ENCODE measurements around the gene CHD2.

DNA sequence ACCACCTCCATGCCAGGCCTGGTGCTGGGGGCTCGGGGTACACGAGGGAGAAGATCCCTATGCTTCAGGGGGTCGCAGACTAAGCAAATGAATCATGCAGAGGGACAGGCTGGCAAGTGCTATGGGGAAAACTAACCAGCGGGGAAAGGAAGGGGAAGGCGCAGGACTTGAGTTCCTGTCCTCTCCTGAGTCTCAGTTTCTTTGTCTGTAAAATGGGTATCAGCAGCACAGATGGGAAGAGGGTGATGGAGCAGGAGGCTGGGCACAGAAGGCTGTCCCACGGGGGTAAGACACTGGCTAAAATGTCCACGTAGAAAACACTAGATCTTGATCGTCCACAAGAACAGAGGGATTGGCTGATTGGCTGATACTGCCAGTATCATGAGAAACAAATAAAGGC is 149.1 kb downstream of the CHD2 start:
- TF ChIP-seq, protein P1, sequence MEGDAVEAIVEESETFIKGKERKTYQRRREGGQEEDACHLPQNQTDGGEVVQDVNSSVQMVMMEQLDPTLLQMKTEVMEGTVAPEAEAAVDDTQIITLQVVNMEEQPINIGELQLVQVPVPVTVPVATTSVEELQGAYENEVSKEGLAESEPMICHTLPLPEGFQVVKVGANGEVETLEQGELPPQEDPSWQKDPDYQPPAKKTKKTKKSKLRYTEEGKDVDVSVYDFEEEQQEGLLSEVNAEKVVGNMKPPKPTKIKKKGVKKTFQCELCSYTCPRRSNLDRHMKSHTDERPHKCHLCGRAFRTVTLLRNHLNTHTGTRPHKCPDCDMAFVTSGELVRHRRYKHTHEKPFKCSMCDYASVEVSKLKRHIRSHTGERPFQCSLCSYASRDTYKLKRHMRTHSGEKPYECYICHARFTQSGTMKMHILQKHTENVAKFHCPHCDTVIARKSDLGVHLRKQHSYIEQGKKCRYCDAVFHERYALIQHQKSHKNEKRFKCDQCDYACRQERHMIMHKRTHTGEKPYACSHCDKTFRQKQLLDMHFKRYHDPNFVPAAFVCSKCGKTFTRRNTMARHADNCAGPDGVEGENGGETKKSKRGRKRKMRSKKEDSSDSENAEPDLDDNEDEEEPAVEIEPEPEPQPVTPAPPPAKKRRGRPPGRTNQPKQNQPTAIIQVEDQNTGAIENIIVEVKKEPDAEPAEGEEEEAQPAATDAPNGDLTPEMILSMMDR (IDR thresholded peaks at IDR 0.05; ENCODE audit: extremely low read depth in 1 of 2, insufficient read depth in 1 of 2, low read depth in 1 of 2, low read length in 2 of 2) = no peak
- TF ChIP-seq POLR2A (IDR thresholded peaks at IDR 0.05; ENCODE audit: low read depth, low read length) (no peak), POLR2AphosphoS5 (IDR thresholded peaks at IDR 0.05; ENCODE audit: insufficient read depth, low read depth, low read length) (no peak), MYC (IDR thresholded peaks at IDR 0.05; ENCODE audit: low read depth, low read length) (no peak), FOS (IDR thresholded peaks at IDR 0.05; ENCODE audit: borderline replicate concordance, insufficient read depth, low read length) (no peak)
- TF ChIP-seq, protein P2, sequence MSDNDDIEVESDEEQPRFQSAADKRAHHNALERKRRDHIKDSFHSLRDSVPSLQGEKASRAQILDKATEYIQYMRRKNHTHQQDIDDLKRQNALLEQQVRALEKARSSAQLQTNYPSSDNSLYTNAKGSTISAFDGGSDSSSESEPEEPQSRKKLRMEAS (IDR thresholded peaks at IDR 0.05; ENCODE audit: insufficient read depth, insufficient read length) = no peak
